H9 (cell line): ENCODE results near the gene VTCN1. TPM values are rescaled to one million over a fixed set of nuclear protein-coding genes. Genes with fewer than 3 reads are reported as not detected.

Source experiments
- DNase-seq: peaks from one replicate; pipeline ENCODE4 v3.0.0-alpha.2; 2017
- H2AFZ ChIP-seq: one replicate; pipeline ENCODE4 v1.6.1; 2013; ENCODE audit warnings: mild to moderate bottlenecking, low read length, control low read depth, moderate library complexity
- H2AK5ac ChIP-seq: 2 replicates; pipeline ENCODE4 v1.6.1; 2013; ENCODE audit warnings: low read length, control low read depth, mixed read lengths; ENCODE audit not compliant: insufficient read length
- H2BK120ac ChIP-seq: one replicate; pipeline ENCODE4 v1.6.1; 2013; ENCODE audit warnings: low read depth, mild to moderate bottlenecking, low read length, control low read depth, inconsistent platforms; ENCODE audit not compliant: poor library complexity, severe bottlenecking
- H2BK12ac ChIP-seq: 2 replicates; pipeline ENCODE4 v1.6.1; 2013; ENCODE audit warnings: low read length, control low read depth, mixed read lengths, low read depth; ENCODE audit not compliant: insufficient read length
- H2BK15ac ChIP-seq: 2 replicates; pipeline ENCODE4 v1.6.1; 2013; ENCODE audit warnings: low read depth, low read length, control low read depth
- H2BK20ac ChIP-seq: one replicate; pipeline ENCODE4 v1.6.1; 2013; ENCODE audit warnings: low read depth, mild to moderate bottlenecking, low read length, control low read depth, inconsistent platforms; ENCODE audit not compliant: poor library complexity, severe bottlenecking
- H2BK5ac ChIP-seq: 2 replicates; pipeline ENCODE4 v1.6.1; 2013; ENCODE audit warnings: low read length, control low read depth, mixed read lengths; ENCODE audit not compliant: insufficient read length
- H3K14ac ChIP-seq: 2 replicates; pipeline ENCODE4 v1.6.1; 2013; ENCODE audit warnings: low read length, control low read depth; ENCODE audit not compliant: insufficient read depth
- H3K18ac ChIP-seq: 2 replicates; pipeline ENCODE4 v1.6.1; 2013; ENCODE audit warnings: low read depth, mild to moderate bottlenecking, mixed read lengths, low read length, control low read depth; ENCODE audit not compliant: insufficient read length
- H3K23ac ChIP-seq: 2 replicates; pipeline ENCODE4 v1.6.1; 2013; ENCODE audit warnings: low read length, control low read depth, mixed read lengths, low read depth; ENCODE audit not compliant: insufficient read length
- H3K23me2 ChIP-seq: 2 replicates; pipeline ENCODE4 v1.6.1; 2013; ENCODE audit warnings: low read depth, mild to moderate bottlenecking, mixed read lengths, low read length, control low read depth; ENCODE audit not compliant: insufficient read length, poor library complexity, severe bottlenecking
- H3K27ac ChIP-seq: 2 replicates; pipeline ENCODE4 v1.5.1; 2013; ENCODE audit warnings: low read length, control low read depth, mixed read lengths, low read depth; ENCODE audit not compliant: insufficient read length
- H3K27me3 ChIP-seq: 2 replicates; pipeline ENCODE4 v1.6.1; 2013; ENCODE audit warnings: low read length, control low read depth, inconsistent platforms; ENCODE audit not compliant: insufficient read depth
- H3K4ac ChIP-seq: 2 replicates; pipeline ENCODE4 v1.6.1; 2013; ENCODE audit warnings: low read depth, mild to moderate bottlenecking, control low read depth, inconsistent platforms, low read length, moderate library complexity
- H3K4me1 ChIP-seq: 2 replicates; pipeline ENCODE4 v1.6.1; 2013; ENCODE audit warnings: low read length, control low read depth, inconsistent platforms; ENCODE audit not compliant: insufficient read depth
- H3K4me2 ChIP-seq: 2 replicates; pipeline ENCODE4 v1.6.1; 2013; ENCODE audit warnings: low read length, control low read depth, mixed read lengths; ENCODE audit not compliant: insufficient read length, insufficient read depth
- H3K56ac ChIP-seq: 2 replicates; pipeline ENCODE4 v1.6.1; 2013; ENCODE audit warnings: low read depth, mild to moderate bottlenecking, mixed read lengths, low read length, control low read depth; ENCODE audit not compliant: insufficient read length
- H3K79me1 ChIP-seq: 2 replicates; pipeline ENCODE4 v1.6.1; 2013; ENCODE audit warnings: low read depth, mild to moderate bottlenecking, moderate library complexity, low read length, control low read depth, inconsistent platforms; ENCODE audit not compliant: insufficient read depth, poor library complexity, severe bottlenecking
- H3K79me2 ChIP-seq: 2 replicates; pipeline ENCODE4 v1.6.1; 2013; ENCODE audit warnings: low read length, control low read depth, inconsistent platforms; ENCODE audit not compliant: insufficient read depth
- H3K9ac ChIP-seq: 2 replicates; pipeline ENCODE4 v1.6.1; 2013; ENCODE audit warnings: low read length, control low read depth, mixed read lengths; ENCODE audit not compliant: insufficient read length; ENCODE audit errors: extremely low read depth
- H3K9me3 ChIP-seq: one replicate; pipeline ENCODE4 v1.6.1; 2013; ENCODE audit warnings: low read depth, low read length, inconsistent platforms; ENCODE audit not compliant: control insufficient read depth
- H3T11ph ChIP-seq: one replicate; pipeline ENCODE4 v1.6.1; 2013; ENCODE audit warnings: mild to moderate bottlenecking, low read length, control low read depth, inconsistent platforms
- H4K20me1 ChIP-seq: one replicate; pipeline ENCODE4 v1.6.1; 2013; ENCODE audit not compliant: control insufficient read depth, insufficient read length, insufficient read depth
- H4K5ac ChIP-seq: 2 replicates; pipeline ENCODE4 v1.6.1; 2013; ENCODE audit warnings: low read depth, mild to moderate bottlenecking, mixed read lengths, low read length, control low read depth; ENCODE audit not compliant: insufficient read length
- H4K8ac ChIP-seq: replicated peaks from 2 replicates; pipeline ENCODE4 v1.6.1; 2013; ENCODE audit warnings: low read length, control low read depth, mixed read lengths, low read depth; ENCODE audit not compliant: insufficient read length
- H4K91ac ChIP-seq: 2 replicates; pipeline ENCODE4 v1.6.1; 2013; ENCODE audit warnings: low read depth, mild to moderate bottlenecking, moderate library complexity, mixed read lengths, low read length, control low read depth; ENCODE audit not compliant: insufficient read length
- H3K27ac Mint-ChIP-seq, 3 experiments: 2 replicates in 2 of 3; 3 replicates in 1 of 3; pipeline ENCODE4 v1.8.0; 2020 to 2021; ENCODE audit warnings: mixed read lengths in 3 of 3, mild to moderate bottlenecking in 1 of 3, moderate library complexity in 1 of 3
- H3K27me3 Mint-ChIP-seq: 2 replicates; pipeline ENCODE4 v1.8.0; 2021; ENCODE audit warnings: low read depth, mild to moderate bottlenecking, moderate library complexity, mixed read lengths
- H3K36me3 Mint-ChIP-seq, 3 experiments: 2 replicates in 2 of 3; 3 replicates in 1 of 3; pipeline ENCODE4 v1.8.0; 2020 to 2021; ENCODE audit warnings: low read depth in 3 of 3, mixed read lengths in 3 of 3; ENCODE audit not compliant: insufficient read depth in 1 of 3
- H3K4me1 Mint-ChIP-seq, 2 experiments: 2 replicates each; pipeline ENCODE4 v1.8.0; 2020; ENCODE audit warnings: mixed read lengths in 2 of 2
- H3K4me3 Mint-ChIP-seq, 2 experiments: 2 replicates in 1 of 2; 3 replicates in 1 of 2; pipeline ENCODE4 v1.8.0; 2020 to 2021; ENCODE audit warnings: mild to moderate bottlenecking in 2 of 2, mixed read lengths in 2 of 2, moderate library complexity in 1 of 2
- H3K9me3 Mint-ChIP-seq, 2 experiments: 2 replicates in 1 of 2; 3 replicates in 1 of 2; pipeline ENCODE4 v1.8.0; 2020; ENCODE audit warnings: mild to moderate bottlenecking in 2 of 2, mixed read lengths in 2 of 2, moderate library complexity in 1 of 2
- WGBS: extraction: QIAGEN DNeasy Blood & Tissue Kit; methylation state at CpG from one replicate; pipeline ENCODE4 v1.1.7; 2013; ENCODE audit warnings: missing lambda C conversion rate, low lambda C conversion rate, mixed read lengths; ENCODE audit not compliant: insufficient read length; ENCODE audit errors: extremely low coverage; 5-methylcytosine and 5-hydroxymethylcytosine counted together
- total RNA-seq: library from RNA; stranded (reverse); gene quantifications from 2 replicates; pipeline ENCODE4 v1.2.1, GENCODE V29; 2021
- TF ChIP-seq, protein P1 (sequence below): fragments of 200-600 bp; sonication (generic); conservative IDR thresholded peaks from 3 replicates; pipeline ENCODE4 v1.8.0; 2021; ENCODE audit warnings: antibody characterized with exemption, mild to moderate bottlenecking

VTCN1 gene
- total RNA-seq, 1 experiment from 2014 or later: 0.33 TPM

DNA sequence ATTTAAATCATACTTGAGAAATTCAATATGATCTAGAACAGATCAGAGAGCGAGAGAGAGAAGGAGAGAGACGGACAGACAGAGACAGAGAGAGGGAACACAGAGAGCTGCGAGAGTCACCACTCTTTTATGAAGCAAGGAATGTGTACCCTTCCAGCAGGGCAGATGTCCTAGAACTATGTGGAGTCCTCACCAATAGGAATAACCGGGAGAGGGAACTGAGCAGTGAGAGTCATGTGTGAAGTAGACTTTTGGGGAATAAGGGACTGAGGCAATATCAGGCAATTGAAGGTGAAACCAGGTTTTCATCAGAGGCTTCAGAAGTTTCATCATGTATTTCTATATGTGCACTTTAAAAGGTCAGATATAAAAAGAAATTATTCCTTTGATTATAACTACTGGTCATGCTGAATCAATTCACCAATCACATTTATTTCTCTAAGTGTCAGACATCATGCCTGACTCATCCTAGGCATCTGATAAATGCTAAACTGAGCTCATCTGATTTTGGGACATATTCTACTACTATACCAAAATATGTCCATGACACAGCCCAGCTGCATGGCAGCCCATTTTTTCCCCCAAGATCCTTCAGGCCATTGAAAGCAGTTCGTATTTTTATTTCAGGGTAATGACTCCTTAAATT lies 22.4 kb downstream of the VTCN1 start:
- WGBS: no CpG with 5 or more reads among the region's 5 CpGs
- H3K4me3 Mint-ChIP-seq: no peak overlapping the region
- no peak overlapping the region for H4K91ac ChIP-seq
- no peak overlapping the region for H4K8ac ChIP-seq
- H3K9ac ChIP-seq: no peak overlapping the region
- H3K9me3 ChIP-seq: no peaks in the 10 kb centered on the region
- H3K9me3 Mint-ChIP-seq: peaks cover 4 to 12% of the 10 kb centered on the region in 2 experiments; a peak in 4 of 5 replicates
- TF ChIP-seq, protein P1, sequence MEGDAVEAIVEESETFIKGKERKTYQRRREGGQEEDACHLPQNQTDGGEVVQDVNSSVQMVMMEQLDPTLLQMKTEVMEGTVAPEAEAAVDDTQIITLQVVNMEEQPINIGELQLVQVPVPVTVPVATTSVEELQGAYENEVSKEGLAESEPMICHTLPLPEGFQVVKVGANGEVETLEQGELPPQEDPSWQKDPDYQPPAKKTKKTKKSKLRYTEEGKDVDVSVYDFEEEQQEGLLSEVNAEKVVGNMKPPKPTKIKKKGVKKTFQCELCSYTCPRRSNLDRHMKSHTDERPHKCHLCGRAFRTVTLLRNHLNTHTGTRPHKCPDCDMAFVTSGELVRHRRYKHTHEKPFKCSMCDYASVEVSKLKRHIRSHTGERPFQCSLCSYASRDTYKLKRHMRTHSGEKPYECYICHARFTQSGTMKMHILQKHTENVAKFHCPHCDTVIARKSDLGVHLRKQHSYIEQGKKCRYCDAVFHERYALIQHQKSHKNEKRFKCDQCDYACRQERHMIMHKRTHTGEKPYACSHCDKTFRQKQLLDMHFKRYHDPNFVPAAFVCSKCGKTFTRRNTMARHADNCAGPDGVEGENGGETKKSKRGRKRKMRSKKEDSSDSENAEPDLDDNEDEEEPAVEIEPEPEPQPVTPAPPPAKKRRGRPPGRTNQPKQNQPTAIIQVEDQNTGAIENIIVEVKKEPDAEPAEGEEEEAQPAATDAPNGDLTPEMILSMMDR: no peak
- H3K27ac ChIP-seq: no peak overlapping the region
- H3K79me1 ChIP-seq: no peaks in the 10 kb centered on the region
- H3K27me3 Mint-ChIP-seq: no peaks in the 10 kb centered on the region
- no peak overlapping the region for H3K14ac ChIP-seq
- H3K27me3 ChIP-seq: no peaks in the 10 kb centered on the region
- no peak overlapping the region for H3K56ac ChIP-seq
- no peak overlapping the region for H2BK15ac ChIP-seq
- H3K23ac ChIP-seq: no peak overlapping the region
- no peak overlapping the region for H3K4ac ChIP-seq
- no peak overlapping the region; a peak in 1 of 7 replicates for H3K27ac Mint-ChIP-seq
- DNase-seq: no peak
- no peaks in the 10 kb centered on the region for H3K23me2 ChIP-seq
- no peak overlapping the region for H4K5ac ChIP-seq
- no peaks in the 10 kb centered on the region for H4K20me1 ChIP-seq
- no peak overlapping the region for H2AFZ ChIP-seq
- no peaks in the 10 kb centered on the region for H3K79me2 ChIP-seq
- H3K36me3 Mint-ChIP-seq: peaks cover 0 to 10% (median 2%) of the 10 kb centered on the region in 3 experiments; a peak in 3 of 7 replicates
- H2BK12ac ChIP-seq: no peak overlapping the region
- no peak overlapping the region for H3K18ac ChIP-seq
- no peak overlapping the region for H2AK5ac ChIP-seq
- H2BK20ac ChIP-seq: no peak overlapping the region
- no peak overlapping the region for H3T11ph ChIP-seq
- no peaks in the 10 kb centered on the region; the same call in 1 of the 2 replicates for H3K4me1 ChIP-seq
- no peak overlapping the region for H3K4me2 ChIP-seq
- H2BK120ac ChIP-seq: no peak overlapping the region
- H3K4me1 Mint-ChIP-seq: peaks cover 3 to 6% of the 10 kb centered on the region in 2 experiments
- H2BK5ac ChIP-seq: no peak overlapping the region
